Coronary artery (tissue), 2 donors: ENCODE results near the gene TOMM70.

ENCODE experiments used
- DNase-seq: peaks from one replicate; pipeline ENCODE4 v3.0.0-alpha.2; 2017; ENCODE audit warnings: low spot score
- H3K27ac ChIP-seq, 2 donors: fragments of 200-600 bp; sonication (generic); one replicate each; pipeline ENCODE4 v1.5.1; 2016 to 2019
- H3K4me3 ChIP-seq: fragments of 200-600 bp; sonication (generic); 2 replicates; pipeline ENCODE4 v1.5.1; 2016; ENCODE audit warnings: mild to moderate bottlenecking, moderate library complexity
- TF ChIP-seq, protein P1 (sequence below): fragments of 200-600 bp; sonication (generic); IDR thresholded peaks from one replicate; pipeline ENCODE4 v1.5.1; 2019; ENCODE audit warnings: antibody characterized with exemption

Gene TOMM70

DNA sequence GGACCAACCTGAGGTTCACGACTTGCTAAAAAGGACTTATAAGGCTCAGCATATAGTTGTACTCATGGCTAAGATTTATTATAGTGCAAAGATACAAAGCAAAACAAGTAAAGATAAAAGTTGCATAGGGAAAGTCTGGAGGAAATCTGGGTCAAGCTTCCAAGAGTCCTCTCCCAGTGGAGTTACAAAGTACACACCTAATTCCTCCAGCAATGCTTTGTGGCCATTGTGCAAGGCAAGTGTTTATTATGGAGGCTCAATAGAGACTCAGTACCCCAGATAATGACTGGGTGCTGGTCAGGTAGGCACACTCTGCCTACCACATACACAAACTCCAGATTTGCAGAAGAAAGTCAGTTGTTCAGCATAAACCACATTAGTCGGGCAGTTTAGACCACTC lies 23.4 kb upstream of the TOMM70 start:
- no peak for DNase-seq
- TF ChIP-seq, protein P1, sequence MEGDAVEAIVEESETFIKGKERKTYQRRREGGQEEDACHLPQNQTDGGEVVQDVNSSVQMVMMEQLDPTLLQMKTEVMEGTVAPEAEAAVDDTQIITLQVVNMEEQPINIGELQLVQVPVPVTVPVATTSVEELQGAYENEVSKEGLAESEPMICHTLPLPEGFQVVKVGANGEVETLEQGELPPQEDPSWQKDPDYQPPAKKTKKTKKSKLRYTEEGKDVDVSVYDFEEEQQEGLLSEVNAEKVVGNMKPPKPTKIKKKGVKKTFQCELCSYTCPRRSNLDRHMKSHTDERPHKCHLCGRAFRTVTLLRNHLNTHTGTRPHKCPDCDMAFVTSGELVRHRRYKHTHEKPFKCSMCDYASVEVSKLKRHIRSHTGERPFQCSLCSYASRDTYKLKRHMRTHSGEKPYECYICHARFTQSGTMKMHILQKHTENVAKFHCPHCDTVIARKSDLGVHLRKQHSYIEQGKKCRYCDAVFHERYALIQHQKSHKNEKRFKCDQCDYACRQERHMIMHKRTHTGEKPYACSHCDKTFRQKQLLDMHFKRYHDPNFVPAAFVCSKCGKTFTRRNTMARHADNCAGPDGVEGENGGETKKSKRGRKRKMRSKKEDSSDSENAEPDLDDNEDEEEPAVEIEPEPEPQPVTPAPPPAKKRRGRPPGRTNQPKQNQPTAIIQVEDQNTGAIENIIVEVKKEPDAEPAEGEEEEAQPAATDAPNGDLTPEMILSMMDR = no peak
- H3K27ac ChIP-seq = no peak overlapping the region
- H3K4me3 ChIP-seq = no peak overlapping the region

DNA sequence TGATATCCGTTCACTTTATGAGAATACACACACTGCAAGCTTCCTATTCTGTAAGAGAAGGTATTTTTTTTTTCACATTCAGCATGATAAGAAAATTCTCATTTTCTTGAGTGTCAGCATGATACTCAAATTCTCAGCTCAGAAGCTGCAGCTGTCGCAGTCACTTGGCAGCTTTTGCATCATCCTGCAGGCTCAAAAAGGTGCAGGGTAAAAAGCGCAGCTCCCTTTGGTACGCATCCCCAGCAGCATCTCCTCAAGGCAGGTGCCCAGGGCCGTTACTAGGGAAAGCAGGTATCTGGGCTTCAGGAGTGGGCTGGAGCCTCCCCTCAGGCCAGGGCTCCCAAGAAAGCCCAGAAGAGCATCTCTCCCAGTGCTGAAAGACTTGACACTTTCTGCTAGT lies 22.7 kb upstream of the TOMM70 start:
- DNase-seq = no peak
- TF ChIP-seq, protein P1 = no peak
- Histone ChIP-seq H3K4me3 (no peak overlapping the region), H3K27ac (no peak overlapping the region)

DNA sequence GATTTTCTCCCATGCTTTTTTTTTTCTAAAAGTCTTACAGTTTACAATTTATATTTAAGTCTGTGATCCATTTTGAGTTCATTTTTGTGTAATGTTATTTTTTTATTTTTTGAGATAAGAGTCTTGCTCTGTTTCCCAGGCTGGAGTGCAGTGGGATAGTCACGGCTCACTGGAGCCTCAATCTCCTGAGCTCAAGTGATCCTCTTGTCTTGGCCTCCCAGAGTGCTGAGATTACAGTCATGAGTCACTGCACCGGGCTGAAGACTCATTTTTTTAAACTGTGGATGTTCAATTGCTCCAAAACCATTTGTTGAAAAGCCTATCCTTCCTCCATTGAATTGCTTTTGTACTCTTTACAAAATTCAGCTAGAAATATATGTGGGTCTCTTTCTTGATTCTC lies 20.0 kb upstream of the TOMM70 start:
- Histone ChIP-seq H3K4me3 (no peak overlapping the region), H3K27ac (no peak overlapping the region)
- TF ChIP-seq, protein P1 = no peak
- DNase-seq = no peak

GRCh38 chr3:100419406-100419805 lies 18.5 kb upstream of the TOMM70 start:
- no peak overlapping the region for H3K27ac ChIP-seq
- no peak for DNase-seq
- TF ChIP-seq, protein P1 = no peak
- H3K4me3 ChIP-seq = no peak overlapping the region

- Histone ChIP-seq H3K27ac (no peak overlapping the region), H3K4me3 (no peak overlapping the region)
- TF ChIP-seq, protein P1 = no peak
- DNase-seq = no peak
These were observed 16.0 kb upstream of the TOMM70 start for GRCh38 chr3:100416863-100417262.

GRCh38 chr3:100416176-100416575 lies 15.3 kb upstream of the TOMM70 start:
- H3K27ac ChIP-seq = no peak overlapping the region
- no peak for DNase-seq
- no peak overlapping the region for H3K4me3 ChIP-seq
- TF ChIP-seq, protein P1 = no peak

GRCh38 chr3:100413613-100414012 lies 12.7 kb upstream of the TOMM70 start:
- Histone ChIP-seq H3K27ac (no peak overlapping the region), H3K4me3 (no peak overlapping the region)
- TF ChIP-seq, protein P1 = no peak
- no peak for DNase-seq
